Stimulated activated CD4-positive, alpha-beta T cell treated with anti-CD3 and anti-CD28 coated beads, Interleukin-1b, Interleukin-23, amount 100 ng/mL, for 4 hours (primary cell): ENCODE data around the gene SCFD2.
"Not testable (repeated sequence)": the region's sequence is repeated elsewhere in the genome, so short reads cannot be mapped to it uniquely, and the experiment has no call there.

Experiments
- DNase-seq, 2 donors: peaks; one replicate each; pipeline ENCODE4 v3.0.0-alpha.2; 2020; ENCODE audit warnings: low read depth in 2 of 2

The SCFD2 gene

GRCh38 chr4:52853351-52853750 lies 512.5 kb downstream of the SCFD2 start:
- DNase-seq = no peak

GRCh38 chr4:52852711-52853110 lies 513.1 kb downstream of the SCFD2 start:
- DNase-seq = no peak

- DNase-seq = no peak
Observed at GRCh38 chr4:52852041-52852440, 513.8 kb downstream of the SCFD2 start.

GRCh38 chr4:52850406-52851124 lies 515.3 kb downstream of the SCFD2 start:
- no peak for DNase-seq

- no peak for DNase-seq
Observed at GRCh38 chr4:52848254-52848653, 517.6 kb downstream of the SCFD2 start.

GRCh38 chr4:52846502-52846901 lies 519.4 kb downstream of the SCFD2 start:
- no peak for DNase-seq

- DNase-seq = no peak
Observed at GRCh38 chr4:52844596-52844995, 521.3 kb downstream of the SCFD2 start.

GRCh38 chr4:52843958-52844357 lies 521.9 kb downstream of the SCFD2 start:
- DNase-seq = no peak

GRCh38 chr4:52843351-52843750 lies 522.5 kb downstream of the SCFD2 start:
- no peak for DNase-seq

- DNase-seq = no peak
Observed at GRCh38 chr4:52842792-52843191, 523.1 kb downstream of the SCFD2 start.

- DNase-seq = no peak
Observed at GRCh38 chr4:52841682-52842456, 524.0 kb downstream of the SCFD2 start.

- no peak for DNase-seq
Observed at GRCh38 chr4:52840531-52841370, 525.1 kb downstream of the SCFD2 start.

GRCh38 chr4:52838729-52839586 lies 526.9 kb downstream of the SCFD2 start:
- DNase-seq = no peak

- DNase-seq = no peak
Observed at GRCh38 chr4:52837716-52838558, 527.9 kb downstream of the SCFD2 start.

GRCh38 chr4:52836678-52837077 lies 529.2 kb downstream of the SCFD2 start:
- DNase-seq = no peak

- DNase-seq = no peak
Observed at GRCh38 chr4:52836120-52836519, 529.7 kb downstream of the SCFD2 start.

- not testable (repeated sequence) for DNase-seq
Observed at GRCh38 chr4:52834641-52835456, 531.0 kb downstream of the SCFD2 start.

GRCh38 chr4:52833941-52834525 lies 531.8 kb downstream of the SCFD2 start:
- DNase-seq = no peak

GRCh38 chr4:52825460-52826090 lies 540.3 kb downstream of the SCFD2 start:
- no peak for DNase-seq
